Stimulated activated CD8-positive, alpha-beta memory T cell treated with anti-CD3 and anti-CD28 coated beads, Interleukin-4, amount 100 ng/mL, for 1 hour (primary cell): ENCODE results near the gene CDSN.

Experiments used
- DNase-seq, 2 donors: peaks; one replicate each; pipeline ENCODE4 v3.0.0-alpha.2; 2020; ENCODE audit warnings: low read depth in 2 of 2, low spot score in 1 of 2

CDSN gene

DNA sequence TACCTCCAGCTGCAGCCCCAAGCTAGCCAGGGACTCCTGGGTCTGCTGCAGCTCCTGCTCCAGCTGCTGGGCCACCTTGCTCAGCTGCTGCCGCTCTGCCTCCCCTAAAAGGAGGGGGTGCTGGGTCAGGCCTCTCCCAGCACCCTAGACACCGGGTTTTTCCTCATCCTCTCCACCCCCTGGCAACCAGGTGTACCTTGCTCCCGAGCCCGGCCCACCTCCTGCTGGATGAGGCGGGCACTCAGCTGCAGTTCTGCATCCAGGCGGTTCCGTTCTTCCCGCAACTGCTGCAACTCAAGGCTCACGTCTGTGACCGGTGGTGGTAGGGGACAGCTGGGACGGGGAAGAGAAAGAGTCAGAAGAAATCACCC, 24.7 kb upstream of the CDSN start:
- DNase-seq = no peak

DNA sequence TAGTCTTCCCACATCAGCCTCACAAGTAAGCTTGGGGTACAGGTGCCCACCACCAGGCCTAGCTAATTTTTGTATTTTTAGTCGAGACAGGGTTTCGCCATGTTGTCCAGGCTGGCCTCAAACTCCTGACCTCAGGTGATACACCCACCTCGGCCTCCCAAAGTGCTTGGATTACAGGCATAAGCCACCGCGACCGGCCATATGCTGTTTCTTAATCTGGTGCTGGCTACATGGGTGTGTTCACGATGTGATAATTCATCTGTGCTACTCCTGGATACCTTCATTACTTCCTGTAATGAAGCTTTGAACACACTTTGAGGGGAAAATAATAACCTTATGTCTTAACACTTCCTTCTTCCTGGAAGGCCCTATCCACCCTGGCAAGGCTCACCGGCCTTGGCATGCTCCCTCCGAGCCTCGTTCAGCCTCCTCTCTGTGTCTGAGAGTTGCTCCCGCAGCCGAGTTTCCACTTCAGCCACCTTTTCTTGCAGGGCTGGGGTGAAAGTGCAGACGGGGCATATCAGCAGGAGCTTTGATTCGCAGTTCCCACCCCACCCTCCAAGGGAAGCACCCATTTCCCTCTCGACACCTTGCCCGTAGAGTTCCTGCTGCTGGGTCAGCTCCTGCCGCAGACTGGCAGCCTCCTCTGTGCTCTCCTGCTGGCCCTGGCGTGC, 24.2 kb upstream of the CDSN start:
- no peak for DNase-seq

DNA sequence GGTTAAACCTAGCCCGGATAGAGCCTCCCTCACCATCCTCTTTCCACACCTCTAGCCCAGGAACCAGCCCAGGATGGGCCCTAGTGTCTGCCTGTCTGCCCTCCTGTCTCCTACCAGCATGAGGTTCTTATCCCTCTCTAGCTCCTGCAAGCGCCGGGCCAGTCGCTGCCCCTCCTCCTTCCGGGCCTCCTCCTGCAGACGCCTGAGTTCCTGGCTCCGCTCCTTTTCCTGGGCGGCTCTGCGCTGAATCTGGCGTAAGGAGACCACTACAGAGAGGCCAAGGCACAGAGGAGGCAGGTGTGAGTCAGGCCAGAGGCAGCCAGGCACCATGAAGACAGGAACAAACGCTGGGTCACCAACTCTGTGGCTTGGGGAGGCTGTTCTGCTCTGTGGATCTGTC, 22.9 kb upstream of the CDSN start:
- no peak for DNase-seq

DNA sequence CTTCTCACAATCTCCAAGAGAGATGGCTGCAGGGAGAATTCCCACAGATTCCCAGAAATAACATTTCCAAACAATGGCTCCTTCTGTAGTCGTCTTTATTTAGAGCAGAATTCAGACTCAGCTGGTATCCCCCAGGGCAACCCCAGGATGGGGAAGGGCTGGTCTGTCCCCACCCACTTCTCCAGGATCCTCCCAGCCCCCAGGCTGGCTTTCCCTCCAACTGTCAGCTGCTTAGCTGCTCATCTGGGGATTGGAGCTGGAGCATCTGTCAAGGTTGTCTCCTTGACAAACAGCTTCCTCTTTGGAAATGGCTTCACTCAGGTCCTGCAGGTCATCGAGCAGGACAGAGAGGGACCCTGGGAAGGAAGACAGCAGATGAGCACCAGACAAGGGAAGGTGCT, 22.1 kb upstream of the CDSN start:
- no peak for DNase-seq

DNA sequence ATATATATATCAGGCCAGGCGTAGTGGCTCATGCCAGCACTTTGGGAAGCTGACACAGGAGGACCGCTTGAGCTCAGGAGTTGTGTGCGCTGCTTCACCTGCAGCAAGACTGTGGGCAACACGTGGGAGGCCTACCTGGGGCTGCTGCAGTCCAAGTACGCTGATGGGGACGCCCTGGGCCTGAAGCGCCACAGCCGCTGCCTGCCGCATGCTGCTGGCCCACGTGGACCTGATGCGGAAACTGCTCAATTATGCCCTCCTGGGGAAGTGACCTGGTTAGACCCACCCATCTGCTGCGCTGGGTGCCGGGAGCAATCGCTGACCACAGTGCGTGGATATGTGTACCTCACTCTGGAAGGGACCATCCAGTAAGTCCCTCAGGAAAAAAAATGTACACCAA, 20.4 kb upstream of the CDSN start:
- no peak for DNase-seq

DNA sequence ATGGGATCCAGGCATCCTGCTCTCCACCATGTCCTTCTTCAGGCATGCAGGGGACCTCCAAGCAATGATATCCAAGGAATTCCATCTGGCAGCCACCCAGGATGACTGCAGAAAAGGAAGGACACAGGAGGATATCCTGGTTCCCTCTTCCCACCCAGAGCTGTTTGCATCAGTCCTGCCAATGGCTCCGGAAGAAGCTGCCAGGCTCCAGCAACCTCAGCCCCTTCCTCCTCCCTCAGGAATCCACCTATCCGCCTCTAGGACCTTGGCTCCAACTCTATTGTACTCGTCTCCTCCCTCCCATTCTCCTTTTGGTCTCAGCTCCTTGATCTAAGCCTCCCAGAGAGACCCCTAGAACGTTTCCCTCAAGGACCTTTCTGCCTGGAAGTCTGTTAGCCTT, 19.4 kb upstream of the CDSN start:
- no peak for DNase-seq

DNA sequence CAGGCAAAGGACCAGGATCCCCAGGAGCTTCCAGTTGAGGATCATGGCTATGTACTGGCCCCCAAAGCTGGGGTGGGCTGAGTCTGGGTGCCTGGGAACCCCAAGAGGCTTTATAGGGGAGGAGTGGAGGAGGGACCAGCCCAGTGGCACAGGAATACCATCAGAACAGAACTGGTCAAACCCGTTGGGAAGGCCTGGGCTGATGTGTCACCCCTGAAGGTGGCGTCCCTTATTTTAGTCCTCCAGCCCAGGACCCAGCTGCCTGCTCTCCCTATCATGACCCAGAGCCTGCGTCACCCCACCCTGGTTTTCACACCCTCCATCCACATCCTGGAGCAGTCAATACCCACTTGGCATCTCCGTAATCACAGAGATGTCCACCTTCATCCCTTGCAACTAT, 18.7 kb upstream of the CDSN start, which contains the start of gene PSORS1C2:
Gene PSORS1C2, minus strand, starts transcription at position 85 of the 400 bp plus-strand sequence. Its CDS starts 40 bp downstream, at position 45.
- DNase-seq = no peak

DNA sequence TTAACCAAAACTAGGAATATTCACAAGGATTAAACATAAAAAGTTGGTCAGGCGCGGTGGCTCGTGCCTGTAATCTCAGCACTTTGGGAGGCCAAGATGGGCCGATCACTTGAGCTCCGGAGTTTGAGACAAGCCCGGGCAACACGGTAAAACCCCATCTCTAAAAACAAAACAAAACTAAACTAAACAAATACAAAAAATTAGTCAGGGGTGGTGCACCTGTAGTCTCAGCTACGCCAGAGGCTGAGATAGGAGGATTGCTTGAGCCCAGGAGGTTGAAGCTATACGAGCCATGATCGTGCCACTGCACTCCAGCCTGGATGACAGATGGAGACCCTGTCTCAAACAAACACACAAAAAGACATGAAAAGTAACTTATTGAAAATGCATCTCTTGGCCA, 15.5 kb upstream of the CDSN start:
- DNase-seq = no peak

DNA sequence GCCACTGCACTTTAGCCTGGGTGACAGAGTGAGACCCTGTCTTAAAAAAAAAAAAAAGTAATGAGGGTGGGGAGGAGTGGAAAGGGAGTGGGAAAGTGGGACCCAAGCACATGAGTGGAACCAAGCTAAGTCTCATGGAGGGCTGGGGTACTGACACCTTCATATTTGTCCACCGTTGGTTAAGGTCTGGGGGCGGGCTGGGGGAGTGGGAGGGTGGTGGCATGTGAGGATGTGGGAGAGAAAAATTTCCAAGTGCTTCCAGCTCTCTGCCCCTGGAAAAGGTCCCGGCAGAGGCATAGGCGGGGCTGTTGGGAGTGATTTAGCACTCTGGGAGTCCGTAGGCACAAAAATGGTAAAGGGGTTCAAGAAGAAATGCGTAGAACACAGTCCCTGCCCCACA, 12.6 kb upstream of the CDSN start:
- DNase-seq = no peak

DNA sequence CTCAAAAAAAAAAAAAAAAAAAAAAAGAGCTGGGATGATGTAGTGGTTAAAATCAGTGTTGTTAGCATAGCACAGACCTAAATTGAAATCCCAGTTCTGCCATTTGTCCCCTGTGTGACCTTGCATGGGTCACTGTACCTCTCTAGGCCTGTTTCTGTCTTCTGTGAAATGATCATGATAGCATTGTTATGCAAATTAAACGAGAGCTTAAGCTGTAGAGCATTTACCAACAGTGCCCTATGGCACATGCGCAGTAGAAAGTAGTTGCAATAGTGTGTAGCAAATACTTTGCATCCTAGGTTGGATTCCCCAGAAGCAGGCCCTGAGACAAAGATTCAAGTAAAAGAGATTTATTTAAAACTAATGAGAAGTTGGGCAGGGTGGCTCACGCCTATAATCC, 11.3 kb upstream of the CDSN start:
- no peak for DNase-seq

DNA sequence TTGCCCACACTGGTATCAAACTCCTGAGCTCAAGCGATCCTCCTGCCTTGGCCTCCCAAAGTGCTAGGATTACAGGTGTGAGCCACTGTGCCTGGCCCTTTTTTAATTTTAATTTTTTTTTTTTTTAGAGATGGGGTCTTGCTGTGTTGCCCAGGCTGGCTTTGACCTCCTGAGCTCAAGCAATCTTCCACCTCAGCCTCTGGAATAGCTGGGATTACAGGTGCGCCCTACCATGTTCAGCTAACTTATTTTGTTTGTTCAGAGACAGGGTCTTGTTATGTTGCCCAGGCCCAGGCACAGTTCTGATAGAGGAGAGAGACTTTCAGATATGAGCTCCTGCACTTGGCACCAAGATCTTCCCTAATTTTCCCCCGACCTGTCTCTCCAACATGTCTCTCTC, 10.5 kb upstream of the CDSN start:
- no peak for DNase-seq

DNA sequence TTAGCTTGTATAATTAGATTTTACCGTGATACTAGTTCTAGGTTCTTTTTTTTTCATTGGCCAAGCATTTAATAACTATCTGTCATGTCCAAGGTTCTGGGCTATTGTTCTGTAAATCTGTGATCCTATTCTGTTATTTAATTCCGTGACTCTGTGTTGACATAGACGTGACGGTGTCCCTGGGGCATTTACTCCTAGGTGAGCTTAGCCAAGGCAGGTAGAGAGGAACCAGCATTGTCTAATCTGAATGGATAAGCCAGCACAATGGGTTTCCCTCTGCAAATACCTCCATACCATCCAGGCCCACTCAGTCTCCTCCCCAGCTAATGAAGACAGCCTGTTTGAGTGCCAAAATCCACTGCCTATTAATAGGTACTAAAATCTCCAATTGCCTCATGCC, 8.9 kb upstream of the CDSN start:
- no peak for DNase-seq

DNA sequence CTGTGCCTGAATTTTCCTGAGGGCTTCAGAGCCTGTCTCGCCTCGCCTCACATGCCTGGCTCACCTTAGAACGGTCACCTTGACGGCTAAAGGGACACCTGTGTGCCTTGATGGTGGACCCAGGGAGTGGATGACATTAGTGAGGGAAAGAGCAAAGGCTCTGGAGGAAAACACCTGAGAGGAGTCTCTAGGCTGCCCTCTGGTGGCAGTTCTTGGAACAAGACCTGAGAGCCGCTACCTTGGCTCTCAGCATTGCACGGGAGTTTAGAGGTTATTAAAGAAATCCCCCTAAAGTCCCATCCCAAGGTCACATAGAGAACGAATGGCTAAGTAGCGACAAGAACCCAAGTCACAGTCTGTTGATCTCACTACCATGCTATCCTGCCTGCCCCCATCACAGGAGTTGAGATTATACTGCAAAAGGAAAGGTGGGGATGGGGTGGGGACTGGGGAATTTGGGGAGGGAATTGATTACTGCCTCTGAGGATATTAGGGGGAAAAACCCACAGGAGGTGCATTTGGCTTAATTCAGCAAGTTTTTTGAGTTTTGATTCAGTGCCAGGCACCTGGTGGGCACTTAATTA, 7.9 kb upstream of the CDSN start:
- peak; percentile 46 to 52 for DNase-seq

DNA sequence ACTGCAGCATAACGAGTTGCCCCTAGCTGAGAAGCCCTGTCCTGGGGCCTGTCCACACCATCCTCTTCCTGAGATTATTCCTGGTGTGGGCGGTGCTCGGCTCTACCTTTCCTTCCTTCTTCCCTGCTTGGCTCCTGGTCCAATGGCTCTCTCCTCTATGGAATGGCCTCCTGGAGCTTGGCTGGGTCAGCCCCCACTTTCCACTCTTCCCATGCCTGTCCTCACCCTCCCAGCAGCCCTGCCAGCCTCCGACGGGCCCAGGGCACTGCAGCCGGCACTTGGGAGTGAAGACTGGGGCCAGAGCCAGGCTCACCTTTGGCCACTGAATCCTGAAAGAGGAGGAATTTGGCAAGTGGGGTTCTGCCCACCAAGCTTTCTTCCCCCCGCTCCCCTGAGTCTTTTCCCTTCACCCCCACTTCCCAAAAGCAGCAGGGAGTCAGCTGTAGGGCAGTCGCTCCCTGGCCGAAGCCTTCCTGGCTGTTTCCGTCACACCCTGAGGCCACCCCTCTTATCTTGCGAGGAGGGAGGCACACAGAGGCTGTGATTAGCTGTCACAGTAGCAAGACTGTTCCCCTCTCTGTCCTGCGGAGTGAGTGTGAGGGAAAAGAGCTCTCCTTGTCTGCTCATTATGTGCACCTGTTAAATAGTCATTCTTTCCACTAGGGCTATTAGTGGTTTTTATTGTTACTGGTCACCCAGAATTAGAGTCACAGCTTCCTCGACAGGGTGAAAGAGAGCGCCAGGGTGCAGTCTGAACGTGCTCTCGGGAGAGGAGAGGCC, 6.3 kb upstream of the CDSN start:
- DNase-seq = no peak

DNA sequence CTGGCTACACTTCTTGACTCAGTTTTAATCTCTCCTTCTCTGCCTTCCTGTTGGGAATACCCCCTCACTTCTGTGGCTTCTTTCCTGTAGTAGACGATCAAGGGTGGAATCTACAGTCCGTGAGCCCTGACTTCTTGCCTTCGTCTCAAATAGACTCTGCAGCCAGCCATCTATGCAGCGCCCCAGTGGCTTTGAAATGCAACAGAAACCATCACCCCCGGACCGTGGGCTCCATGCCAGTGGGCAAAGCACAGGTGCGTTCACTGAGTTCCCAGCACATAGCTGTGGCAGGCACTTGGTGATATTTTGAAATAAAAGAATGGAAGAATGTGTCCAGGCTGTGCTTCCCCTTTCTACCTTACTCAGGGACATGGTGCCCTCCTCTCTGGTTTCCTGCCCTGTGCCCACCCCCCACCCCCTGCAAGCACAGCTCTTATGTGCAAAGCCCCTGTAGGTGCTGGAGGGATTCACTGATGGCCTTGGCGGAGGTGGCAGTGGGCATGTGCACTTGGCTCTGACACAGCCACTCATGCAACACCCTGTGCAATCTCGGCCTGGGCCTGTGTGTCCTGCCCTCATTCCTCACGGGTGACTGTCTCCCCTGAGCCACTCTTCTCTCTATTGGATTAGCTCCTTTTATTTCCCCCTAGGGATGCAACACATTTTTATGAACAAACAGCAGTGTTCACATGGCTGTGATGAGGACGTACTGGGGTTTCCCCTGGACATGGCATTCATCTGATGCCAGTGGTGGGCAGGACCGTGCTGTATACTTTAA, 5.5 kb upstream of the CDSN start:
- DNase-seq = no peak

DNA sequence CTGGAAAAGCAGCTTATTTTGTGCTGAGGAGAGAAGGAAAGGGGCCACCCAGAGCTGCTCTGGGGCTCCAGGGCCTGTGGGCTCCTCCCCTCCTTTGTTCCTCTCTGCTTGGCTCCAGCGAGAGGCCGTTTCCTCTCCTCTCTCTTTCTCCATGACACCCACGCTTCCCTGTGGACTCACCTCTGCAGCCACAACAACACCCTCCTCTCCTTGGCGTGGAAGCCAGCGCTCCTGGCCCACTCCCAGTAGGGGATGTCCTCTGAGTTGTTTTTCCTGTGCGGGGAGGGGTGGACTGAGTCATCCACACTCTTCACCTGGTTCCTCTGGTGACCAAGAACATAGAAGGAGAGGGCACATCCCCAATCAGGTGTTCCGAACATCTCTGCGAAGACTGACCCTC, 4.9 kb upstream of the CDSN start:
- DNase-seq = no peak

DNA sequence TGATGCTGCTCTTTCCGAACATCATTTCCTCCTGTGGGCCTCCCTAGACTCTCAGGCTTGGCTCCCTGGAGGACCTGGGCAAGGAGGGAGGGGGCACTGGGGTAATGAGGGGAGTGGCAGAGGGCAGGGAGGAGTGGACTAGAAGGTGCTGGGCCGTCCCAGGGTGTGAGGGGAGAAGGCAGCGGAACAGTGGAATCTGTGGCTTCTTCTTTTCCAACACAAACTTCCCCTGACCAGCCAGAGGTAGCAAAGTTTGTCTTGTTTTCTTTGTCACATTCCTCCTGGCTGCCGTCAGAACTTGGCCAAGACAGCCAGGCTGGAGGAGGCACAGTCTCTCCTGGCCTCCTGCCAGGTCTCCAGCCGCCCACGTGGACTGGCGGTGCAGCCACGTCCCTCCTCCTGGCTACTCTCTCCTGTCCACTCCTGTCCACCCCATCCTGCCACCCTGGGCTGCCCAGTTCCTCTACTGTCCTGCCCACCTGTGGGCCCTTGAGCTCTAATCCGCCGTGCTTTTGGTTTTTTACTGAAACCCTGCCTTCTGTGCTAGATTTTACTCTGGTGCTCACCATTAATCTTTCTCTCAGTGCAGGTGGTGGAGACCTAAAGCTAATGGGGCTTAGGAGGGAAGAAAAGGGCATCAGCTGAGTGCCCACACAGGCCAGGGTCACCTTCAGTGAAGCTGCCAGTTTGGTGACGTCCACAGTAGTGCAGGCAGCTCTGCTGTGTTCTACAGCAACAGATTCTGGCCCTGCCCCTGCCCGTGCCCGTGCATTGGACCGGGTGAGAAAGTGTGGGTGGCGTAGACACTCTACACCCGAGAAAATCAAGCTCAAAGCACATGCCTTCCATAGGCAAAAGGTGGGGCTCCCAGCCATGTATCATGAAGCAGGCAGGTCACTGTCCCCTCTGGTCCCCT, 2.8 kb upstream of the CDSN start:
- DNase-seq = no peak

DNA sequence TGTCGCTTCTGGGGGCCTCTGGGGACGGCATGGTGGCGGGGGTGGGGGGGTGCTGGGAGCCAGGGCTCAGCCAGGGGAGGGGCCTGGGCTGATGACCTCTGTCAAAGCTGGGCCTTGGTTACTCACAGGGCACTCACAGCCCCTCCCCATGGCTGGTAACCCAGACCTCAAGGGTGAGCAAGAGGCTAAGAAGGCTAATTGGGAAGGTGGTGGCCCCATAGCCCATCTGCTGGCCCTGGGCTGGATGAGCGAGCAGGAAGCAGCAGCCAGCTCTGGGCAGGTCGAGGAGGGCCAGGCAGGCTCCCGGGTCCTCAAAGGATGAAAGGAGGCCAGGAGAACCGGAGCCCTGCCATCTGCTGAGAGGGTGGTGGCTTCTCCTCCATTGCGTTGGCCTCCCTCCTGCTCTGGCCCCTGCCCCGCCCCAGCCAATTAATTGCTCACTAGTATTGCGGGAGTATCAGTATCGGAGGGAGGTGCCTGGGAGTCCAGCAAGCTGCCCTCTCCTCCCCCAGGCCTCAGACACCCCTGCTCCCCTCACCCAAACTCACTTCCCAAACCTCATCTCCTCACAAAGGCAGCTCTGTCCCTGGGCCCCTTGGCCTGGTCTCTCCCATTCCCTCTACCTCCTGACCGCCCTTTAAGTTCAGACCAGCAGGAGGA, 1.0 kb upstream of the CDSN start:
- no peak for DNase-seq

DNA sequence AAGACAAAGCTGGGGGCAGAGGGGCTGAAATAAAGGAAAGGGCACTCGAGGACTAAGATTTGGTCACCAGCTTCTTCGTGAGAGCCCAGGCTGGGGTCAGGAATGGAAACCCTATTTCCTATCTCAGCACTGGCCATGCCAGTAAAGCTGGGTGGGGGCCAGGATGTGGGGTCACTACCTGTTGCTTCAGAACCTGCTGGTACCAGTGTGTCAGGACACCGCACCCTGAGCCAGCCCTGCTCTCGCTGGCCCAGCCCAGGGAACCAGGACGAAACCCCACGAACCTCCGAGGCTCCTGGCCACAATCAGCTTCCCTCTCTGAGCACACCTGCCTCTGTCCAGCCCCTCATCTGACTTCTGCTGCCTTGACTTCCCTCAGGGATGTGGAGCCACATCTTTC, 2.1 kb downstream of the CDSN start:
- no peak for DNase-seq

DNA sequence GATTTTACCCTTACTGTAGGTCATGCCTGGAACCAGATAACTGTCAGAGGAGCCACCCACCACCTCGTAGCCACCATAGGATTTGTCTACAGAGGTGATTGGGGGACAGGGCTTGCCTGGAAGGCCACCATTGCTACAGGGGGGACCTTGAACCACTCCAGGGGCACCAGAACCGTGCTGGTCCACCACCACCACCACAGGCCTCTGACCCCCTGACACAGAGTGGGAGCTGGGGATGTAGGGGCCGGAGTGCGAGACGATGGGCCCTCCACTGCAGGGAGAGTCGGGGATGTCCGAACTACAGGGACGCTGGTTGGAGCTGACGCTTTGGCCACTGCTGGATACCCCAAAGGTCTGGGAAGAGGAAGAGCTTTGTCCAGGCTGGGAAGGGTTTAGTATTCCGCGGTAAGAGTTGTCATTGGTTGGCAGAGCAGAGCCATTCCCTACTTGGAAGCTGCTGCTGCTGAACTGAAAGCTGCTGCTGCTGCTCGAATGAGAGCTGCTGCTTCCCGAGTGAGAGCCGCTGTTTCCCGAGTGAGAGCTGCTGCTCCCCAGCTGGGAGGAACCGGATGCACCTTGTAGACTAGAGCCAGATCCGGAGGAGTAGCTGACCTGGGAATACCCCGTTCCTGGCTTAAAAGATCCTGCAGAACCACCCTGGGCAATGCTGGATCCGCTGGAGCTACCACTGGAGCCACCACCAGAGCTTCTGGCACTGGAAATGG, 3.4 kb downstream of the CDSN start:
- DNase-seq = no peak
